CD4-positive, CD25-positive, alpha-beta regulatory T cell (primary cell): ENCODE data around the gene ZNF839. TPM values are rescaled to one million over a fixed set of nuclear protein-coding genes. Genes with fewer than 3 reads are reported as not detected.

ENCODE experiments used
- ATAC-seq, 2 donors: fragments of 150-1000 bp; cut with Tn5 transposase; one replicate each; pipeline ENCODE4 v1.10.0; 2021; ENCODE audit warnings: low read depth in 2 of 2, moderate number of reproducible peaks in 2 of 2, moderate library complexity in 1 of 2
- DNase-seq, 3 donors: peaks; one replicate each; pipeline versions ENCODE4 v3.0.0 to v3.0.0-alpha.2; 2012 to 2022; ENCODE audit warnings: mixed read lengths in 1 of 3
- H3K27ac ChIP-seq: one replicate; pipeline ENCODE4 v1.7.0; 2013; ENCODE audit warnings: mild to moderate bottlenecking, low read length; ENCODE audit not compliant: insufficient read depth, poor library complexity, severe bottlenecking
- H3K27me3 ChIP-seq: one replicate; pipeline ENCODE4 v1.7.0; 2013; ENCODE audit warnings: low read length; ENCODE audit not compliant: control insufficient read depth, insufficient read depth
- H3K36me3 ChIP-seq: one replicate; pipeline ENCODE4 v1.7.0; 2013; ENCODE audit warnings: mild to moderate bottlenecking, low read length, moderate library complexity; ENCODE audit not compliant: control insufficient read depth, insufficient read depth
- H3K4me1 ChIP-seq: 2 replicates; pipeline ENCODE4 v1.7.0; 2013; ENCODE audit warnings: mild to moderate bottlenecking, low read length; ENCODE audit not compliant: insufficient read depth, control insufficient read depth, poor library complexity, severe bottlenecking
- H3K4me3 ChIP-seq: one replicate; pipeline ENCODE4 v1.7.0; 2013; ENCODE audit warnings: low read depth, mild to moderate bottlenecking, low read length, moderate library complexity
- H3K9me3 ChIP-seq, 2 experiments: 1 replicate in 1 of 2; 2 replicates in 1 of 2; pipeline ENCODE4 v1.7.0; 2013; ENCODE audit warnings: low read length in 2 of 2, mild to moderate bottlenecking in 1 of 2, moderate library complexity in 1 of 2; ENCODE audit not compliant: control insufficient read depth in 2 of 2
- H3K27ac Mint-ChIP-seq, 3 donors: one replicate each; pipeline ENCODE4 v1.8.0; 2020 to 2022; ENCODE audit warnings: mild to moderate bottlenecking in 3 of 3, mixed read lengths in 3 of 3, moderate library complexity in 2 of 3
- H3K27me3 Mint-ChIP-seq: one replicate; pipeline ENCODE4 v1.8.0; 2022; ENCODE audit warnings: mild to moderate bottlenecking, mixed read lengths
- H3K36me3 Mint-ChIP-seq: one replicate; pipeline ENCODE4 v1.8.0; 2020; ENCODE audit warnings: mixed read lengths
- H3K4me1 Mint-ChIP-seq, 4 donors: one replicate each; pipeline ENCODE4 v1.8.0; 2020 to 2022; ENCODE audit warnings: mixed read lengths in 4 of 4, mild to moderate bottlenecking in 1 of 4
- H3K4me3 Mint-ChIP-seq, 4 donors: one replicate each; pipeline ENCODE4 v1.8.0; 2020 to 2022; ENCODE audit warnings: mild to moderate bottlenecking in 4 of 4, mixed read lengths in 4 of 4, moderate library complexity in 3 of 4
- H3K9me3 Mint-ChIP-seq, 7 donors: one replicate each; pipeline ENCODE4 v1.8.0; 2020 to 2022; ENCODE audit warnings: mixed read lengths in 7 of 7, mild to moderate bottlenecking in 3 of 7, moderate library complexity in 2 of 7
- polyA plus RNA-seq, 4 donors: library from polyadenylated mRNA; unstranded; fragments of 300-500 nt; fragmentation: Illumina TruSeq; gene quantifications; one replicate each; pipeline ENCODE4 v1.2.3, GENCODE V29; 2021
- total RNA-seq: library from RNA; stranded (reverse); gene quantifications from one replicate; pipeline ENCODE4 v1.2.3, GENCODE V29; 2022

The ZNF839 gene
- total and polyA plus RNA-seq, 5 donors from 2014 or later: 3.1 to 15.3 (median 4.4) TPM

- Mint-ChIP-seq H3K36me3 (no peaks in the 10 kb centered on the region), H3K27me3 (no peaks in the 10 kb centered on the region), H3K4me1 (no peaks in the 10 kb centered on the region), H3K4me3 (no peak overlapping the region), H3K27ac (no peak overlapping the region), H3K9me3 (no peaks in the 10 kb centered on the region)
- no peaks in the 10 kb centered on the region for H3K4me1 ChIP-seq
- H3K4me3 ChIP-seq: no peak overlapping the region
- no peak for DNase-seq
- H3K9me3 ChIP-seq: no peaks in the 10 kb centered on the region
- H3K36me3 ChIP-seq: no peaks in the 10 kb centered on the region
- ATAC-seq: no peak
- no peaks in the 10 kb centered on the region for H3K27me3 ChIP-seq
- H3K27ac ChIP-seq: no peak overlapping the region
Measured at GRCh38 chr14:102280376-102280962, 39.1 kb upstream of the ZNF839 start.

DNA sequence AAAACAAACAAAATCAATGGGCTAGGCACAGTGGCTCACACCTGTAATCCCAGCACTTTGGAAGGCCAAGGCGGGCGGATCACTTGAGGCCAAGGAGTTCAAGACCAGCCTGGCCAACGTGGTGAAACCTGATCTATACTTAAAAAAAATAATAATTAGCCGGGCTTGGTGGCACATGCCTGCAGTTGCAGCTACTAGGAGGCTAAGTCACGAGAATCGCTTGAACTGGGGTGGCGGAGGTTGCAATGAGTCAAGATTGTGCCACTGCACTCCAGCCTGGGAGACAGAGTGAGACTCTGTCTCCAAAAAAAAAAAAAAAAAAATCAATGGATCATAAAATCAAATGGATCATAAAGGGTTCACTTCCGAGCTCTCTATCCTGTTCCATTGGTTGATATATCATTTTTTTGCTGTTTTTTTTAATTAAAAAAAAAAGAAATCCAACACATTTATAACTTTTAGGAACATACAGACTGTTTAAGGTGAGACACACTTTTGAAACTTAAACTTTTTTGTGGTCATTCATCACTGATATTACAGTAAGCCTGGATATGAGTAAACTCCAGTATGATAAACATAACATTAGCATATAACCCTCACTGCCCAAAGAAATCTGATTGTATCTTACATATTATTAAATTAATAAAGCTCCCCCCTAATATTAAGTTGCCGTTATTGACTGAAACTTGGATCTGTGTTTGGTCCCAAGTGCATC, 36.6 kb upstream of the ZNF839 start:
- no peaks in the 10 kb centered on the region for H3K27me3 Mint-ChIP-seq

DNA sequence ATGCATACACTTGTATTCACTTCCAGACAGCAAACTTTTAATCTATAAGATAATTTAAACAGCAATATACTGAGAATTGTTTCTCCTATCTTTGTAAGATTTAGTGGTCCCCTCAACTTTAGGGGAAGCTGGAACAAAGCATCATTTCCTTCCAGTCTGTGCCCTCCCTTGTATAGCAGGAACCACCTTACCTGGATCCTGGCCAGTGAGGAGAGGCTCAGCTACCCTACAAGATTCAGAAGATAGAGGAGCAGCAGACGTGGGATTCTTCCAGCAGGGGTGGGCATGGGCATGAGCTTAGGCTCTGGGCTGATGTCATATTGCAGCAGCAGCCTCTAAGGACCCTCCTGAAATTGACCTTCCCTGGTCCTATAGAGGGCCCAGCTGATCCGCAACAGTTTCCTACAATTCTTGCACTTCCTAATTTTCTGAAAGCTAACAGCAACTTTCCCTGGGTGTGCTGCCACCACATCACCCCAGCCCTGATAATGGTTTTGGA, 35.9 kb upstream of the ZNF839 start:
- Mint-ChIP-seq H3K27me3 (no peaks in the 10 kb centered on the region), H3K4me3 (no peak overlapping the region), H3K27ac (no peak overlapping the region), H3K4me1 (no peaks in the 10 kb centered on the region), H3K9me3 (peaks cover 0 to 2% (median 0%) of the 10 kb centered on the region in 7 donors), H3K36me3 (no peaks in the 10 kb centered on the region)
- no peaks in the 10 kb centered on the region for H3K36me3 ChIP-seq
- no peaks in the 10 kb centered on the region for H3K27me3 ChIP-seq
- ATAC-seq: no peak
- no peak overlapping the region for H3K27ac ChIP-seq
- DNase-seq: no peak
- no peak overlapping the region for H3K4me3 ChIP-seq
- H3K9me3 ChIP-seq: no peaks in the 10 kb centered on the region
- no peaks in the 10 kb centered on the region for H3K4me1 ChIP-seq

More for the DNA sequence above, 36.6 kb upstream of the ZNF839 start:
- no peaks in the 10 kb centered on the region for H3K4me1 Mint-ChIP-seq
- no peaks in the 10 kb centered on the region for H3K9me3 Mint-ChIP-seq
- no peak overlapping the region for H3K4me3 Mint-ChIP-seq
- no peaks in the 10 kb centered on the region for H3K36me3 Mint-ChIP-seq
- Histone ChIP-seq H3K27ac (no peak overlapping the region), H3K36me3 (no peaks in the 10 kb centered on the region), H3K27me3 (no peaks in the 10 kb centered on the region), H3K4me3 (no peak overlapping the region), H3K9me3 (no peaks in the 10 kb centered on the region), H3K4me1 (no peaks in the 10 kb centered on the region)
- no peak for ATAC-seq
- H3K27ac Mint-ChIP-seq: no peak overlapping the region
- DNase-seq: no peak

DNA sequence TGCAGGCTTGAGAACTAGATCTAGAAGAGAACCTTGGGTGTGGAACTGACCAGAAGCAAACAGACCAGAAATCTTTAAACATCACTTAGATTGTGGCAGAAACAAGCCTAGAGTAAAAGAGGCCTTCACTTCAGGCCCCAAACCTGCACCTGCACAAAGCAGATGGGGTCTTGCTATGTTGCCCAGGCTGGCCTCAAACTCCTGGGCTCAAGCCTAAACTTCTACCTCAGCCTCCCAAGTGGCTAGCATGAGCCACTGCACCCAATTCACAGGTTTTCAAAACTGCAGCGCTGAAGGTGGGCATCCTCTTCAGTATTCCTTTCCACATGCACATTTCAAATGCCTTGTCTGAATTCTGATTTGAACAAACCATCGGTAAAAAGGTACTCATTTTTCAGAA, 34.4 kb upstream of the ZNF839 start:
- H3K27ac Mint-ChIP-seq: no peak overlapping the region
- H3K4me3 Mint-ChIP-seq: no peak overlapping the region
- H3K27ac ChIP-seq: no peak overlapping the region
- no peaks in the 10 kb centered on the region for H3K36me3 Mint-ChIP-seq
- peaks cover 0 to 2% (median 0%) of the 10 kb centered on the region in 7 donors for H3K9me3 Mint-ChIP-seq
- no peaks in the 10 kb centered on the region for H3K36me3 ChIP-seq
- no peaks in the 10 kb centered on the region for H3K4me1 Mint-ChIP-seq
- H3K27me3 ChIP-seq: no peaks in the 10 kb centered on the region
- DNase-seq: no peak
- no peaks in the 10 kb centered on the region for H3K9me3 ChIP-seq
- no peak for ATAC-seq
- H3K27me3 Mint-ChIP-seq: no peaks in the 10 kb centered on the region
- no peaks in the 10 kb centered on the region for H3K4me1 ChIP-seq
- no peak overlapping the region for H3K4me3 ChIP-seq

DNA sequence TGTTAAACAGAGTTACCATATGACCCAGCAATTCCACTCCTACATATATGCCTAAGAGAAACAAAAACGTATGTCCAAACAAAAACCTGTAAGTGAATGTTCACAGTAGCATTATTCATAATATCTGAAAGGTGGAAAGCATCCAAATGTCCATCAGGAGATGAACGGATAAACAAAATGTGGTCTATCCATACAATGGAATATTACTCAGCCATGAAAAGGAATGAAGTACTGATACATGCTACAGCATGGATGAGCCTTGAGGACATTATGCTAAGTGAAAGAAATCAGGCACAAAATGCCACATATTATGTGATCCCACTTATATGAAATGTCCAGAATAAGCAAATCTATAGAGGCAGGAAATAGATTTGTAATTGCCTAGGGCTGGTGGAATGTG, 31.4 kb upstream of the ZNF839 start:
- Mint-ChIP-seq H3K4me1 (no peaks in the 10 kb centered on the region), H3K36me3 (no peaks in the 10 kb centered on the region), H3K27ac (no peak overlapping the region), H3K4me3 (no peak overlapping the region), H3K9me3 (peaks cover 0 to 2% (median 0%) of the 10 kb centered on the region in 7 donors), H3K27me3 (peaks cover under 1% of the 10 kb centered on the region)
- ATAC-seq (no peak), DNase-seq (no peak)
- no peak overlapping the region for H3K27ac ChIP-seq
- H3K9me3 ChIP-seq: no peaks in the 10 kb centered on the region
- H3K4me1 ChIP-seq: no peaks in the 10 kb centered on the region
- no peak overlapping the region for H3K4me3 ChIP-seq
- H3K36me3 ChIP-seq: no peaks in the 10 kb centered on the region
- no peaks in the 10 kb centered on the region for H3K27me3 ChIP-seq

GRCh38 chr14:102292441-102292840, 27.1 kb upstream of the ZNF839 start:
- no peak overlapping the region for H3K4me3 Mint-ChIP-seq
- peaks cover 0 to 2% (median 0%) of the 10 kb centered on the region in 7 donors for H3K9me3 Mint-ChIP-seq
- Histone ChIP-seq H3K4me1 (no peaks in the 10 kb centered on the region), H3K36me3 (no peaks in the 10 kb centered on the region), H3K27me3 (no peaks in the 10 kb centered on the region), H3K27ac (no peak overlapping the region), H3K9me3 (no peaks in the 10 kb centered on the region), H3K4me3 (no peak overlapping the region)
- H3K27me3 Mint-ChIP-seq: peaks cover 12% of the 10 kb centered on the region
- no peaks in the 10 kb centered on the region for H3K4me1 Mint-ChIP-seq
- H3K27ac Mint-ChIP-seq: no peak overlapping the region
- no peak for ATAC-seq
- no peaks in the 10 kb centered on the region for H3K36me3 Mint-ChIP-seq
- DNase-seq: no peak

- Mint-ChIP-seq H3K36me3 (no peaks in the 10 kb centered on the region), H3K27ac (no peak overlapping the region), H3K4me1 (no peaks in the 10 kb centered on the region), H3K9me3 (no peaks in the 10 kb centered on the region), H3K27me3 (peaks cover 12% of the 10 kb centered on the region), H3K4me3 (no peak overlapping the region)
- DNase-seq: no peak
- Histone ChIP-seq H3K27ac (no peak overlapping the region), H3K36me3 (no peaks in the 10 kb centered on the region), H3K27me3 (no peaks in the 10 kb centered on the region), H3K4me1 (no peaks in the 10 kb centered on the region), H3K4me3 (no peak overlapping the region), H3K9me3 (no peaks in the 10 kb centered on the region)
- ATAC-seq: no peak
Measured at GRCh38 chr14:102293781-102294180, 25.8 kb upstream of the ZNF839 start.

DNA sequence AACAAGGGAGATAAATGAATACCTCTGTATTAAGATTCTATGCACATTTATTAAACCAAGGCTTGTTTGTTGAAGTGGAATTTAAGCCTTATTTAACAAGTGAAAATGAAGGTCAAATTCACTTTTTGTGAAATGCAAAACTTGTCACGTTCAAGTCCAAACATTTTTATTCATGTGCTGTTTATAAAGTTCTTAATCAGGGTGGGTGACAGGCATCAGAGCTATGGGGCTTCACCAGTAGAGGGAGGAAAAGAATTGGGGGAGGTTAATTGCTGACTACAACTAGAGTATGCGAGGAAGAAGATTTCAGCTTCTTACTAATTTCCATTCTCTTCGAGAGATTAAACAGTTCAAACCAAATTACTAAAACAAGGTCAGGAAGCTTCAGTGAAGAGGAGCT, 24.3 kb upstream of the ZNF839 start:
- no peaks in the 10 kb centered on the region for H3K36me3 Mint-ChIP-seq
- no peak overlapping the region for H3K27ac ChIP-seq
- H3K9me3 ChIP-seq: no peaks in the 10 kb centered on the region
- H3K36me3 ChIP-seq: no peaks in the 10 kb centered on the region
- H3K9me3 Mint-ChIP-seq: no peaks in the 10 kb centered on the region
- H3K4me3 Mint-ChIP-seq: no peak overlapping the region
- ATAC-seq: no peak
- no peaks in the 10 kb centered on the region for H3K27me3 ChIP-seq
- DNase-seq: no peak
- H3K4me1 Mint-ChIP-seq: no peaks in the 10 kb centered on the region
- peaks cover 16% of the 10 kb centered on the region for H3K27me3 Mint-ChIP-seq
- H3K4me1 ChIP-seq: no peaks in the 10 kb centered on the region
- no peak overlapping the region for H3K27ac Mint-ChIP-seq
- no peak overlapping the region for H3K4me3 ChIP-seq
